ENCODE data around the gene SLC5A1. TPM values are rescaled to one million over a fixed set of nuclear protein-coding genes. Genes with fewer than 3 reads are reported as not detected.
"Not testable (repeated sequence)": the region's sequence is repeated elsewhere in the genome, so short reads cannot be mapped to it uniquely, and the experiment has no call there.

The SLC5A1 gene
- total RNA-seq, 1 experiment from 2014 or later: not detected

DNA sequence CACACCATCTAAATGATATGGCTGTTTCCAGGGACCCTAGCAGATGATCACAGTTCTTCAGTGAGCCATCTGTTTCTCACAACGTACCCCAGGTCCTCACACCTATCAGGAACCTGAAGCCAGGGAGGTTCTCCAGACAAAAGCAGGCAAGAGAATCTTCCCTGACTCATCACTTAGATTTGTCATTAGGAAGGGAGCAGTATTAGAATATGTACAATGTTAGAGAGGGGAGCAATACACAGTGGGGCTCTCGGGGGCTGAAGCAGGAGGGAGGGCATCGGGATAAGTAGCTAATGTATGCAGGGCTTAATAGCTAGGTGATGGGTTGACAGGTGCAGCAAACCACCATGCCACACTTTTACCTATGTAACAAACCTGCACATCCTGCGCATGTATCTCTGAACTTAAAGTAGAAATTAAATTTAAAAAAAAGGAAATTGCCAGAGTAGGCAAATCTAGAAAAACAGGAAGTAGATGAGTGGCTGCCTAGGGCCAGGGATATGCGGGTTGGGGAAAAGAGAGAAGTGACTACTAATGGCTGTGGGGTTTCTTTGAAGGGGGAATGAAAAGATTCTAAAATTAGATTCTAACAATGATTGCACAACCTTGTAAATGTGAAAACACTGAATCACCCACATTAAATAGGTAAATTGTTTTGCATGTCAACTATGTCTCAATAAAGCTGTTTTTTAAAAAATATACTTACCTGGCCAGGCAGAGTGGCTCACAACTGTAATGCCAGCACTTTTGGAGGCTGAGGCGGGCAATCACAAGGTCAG is 101.6 kb downstream of the SLC5A1 start:
- DNase-seq (ENCODE audit: low read depth): no peak

DNA sequence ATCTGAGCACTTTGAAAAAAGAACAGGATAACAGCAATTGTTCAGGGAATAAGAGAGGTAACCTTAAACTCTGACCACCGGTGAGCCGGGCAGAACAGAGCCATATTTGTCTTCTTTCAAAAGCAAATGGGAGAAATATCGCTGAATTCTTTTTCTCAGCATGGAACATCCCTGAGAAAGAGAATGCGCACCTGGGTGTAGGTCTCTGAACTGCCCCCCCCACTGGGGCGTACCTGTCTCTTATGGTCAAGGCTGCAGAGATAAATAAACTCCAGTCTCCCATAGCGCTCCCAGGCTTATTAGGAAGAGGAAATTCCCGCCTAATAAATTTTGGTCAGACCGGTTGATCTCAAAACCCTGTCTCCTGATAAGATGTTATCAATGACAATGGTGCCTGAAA is 104.1 kb downstream of the SLC5A1 start:
- DNase-seq (ENCODE audit: low read depth): not testable (repeated sequence)

DNA sequence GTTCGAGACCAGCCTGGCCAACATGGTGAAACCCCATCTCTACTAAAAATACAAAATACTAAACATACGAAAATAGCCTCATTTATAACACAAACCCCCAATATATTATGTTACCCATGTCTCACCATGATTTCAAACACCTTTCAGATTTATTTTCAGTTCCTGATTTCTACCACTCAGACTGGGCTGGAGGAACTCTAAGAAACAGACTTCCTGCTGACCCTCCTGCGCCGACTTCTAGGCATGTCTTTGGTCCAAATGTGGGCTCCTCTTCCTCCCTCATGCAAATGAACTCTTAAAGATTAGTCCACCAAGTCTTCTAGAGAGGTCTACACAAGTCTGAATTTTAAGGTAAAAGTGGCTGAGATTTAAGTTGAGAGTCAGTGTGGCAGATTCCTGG is 105.3 kb downstream of the SLC5A1 start:
- DNase-seq (ENCODE audit: low read depth): not testable (repeated sequence)

DNA sequence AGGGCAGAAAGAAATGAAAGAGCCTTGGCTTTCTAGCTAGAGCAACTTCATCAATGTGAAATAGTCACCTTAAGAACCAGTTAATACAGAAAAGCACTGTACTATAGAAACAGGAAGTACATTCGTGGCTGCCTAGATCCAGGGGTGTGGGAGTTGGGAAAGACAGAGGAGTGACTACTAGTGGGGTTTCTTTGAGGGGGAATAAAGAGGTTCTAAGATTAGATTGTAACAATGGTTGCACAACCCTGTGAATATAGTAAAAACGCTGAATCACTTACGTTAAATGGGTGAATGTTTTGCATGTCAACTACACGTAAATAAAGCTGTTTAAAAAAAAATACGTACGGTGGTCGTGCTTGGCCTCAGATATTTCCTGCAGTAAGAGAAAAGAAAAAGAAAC is 107.6 kb downstream of the SLC5A1 start:
- not testable (repeated sequence) for DNase-seq (ENCODE audit: low read depth)

DNA sequence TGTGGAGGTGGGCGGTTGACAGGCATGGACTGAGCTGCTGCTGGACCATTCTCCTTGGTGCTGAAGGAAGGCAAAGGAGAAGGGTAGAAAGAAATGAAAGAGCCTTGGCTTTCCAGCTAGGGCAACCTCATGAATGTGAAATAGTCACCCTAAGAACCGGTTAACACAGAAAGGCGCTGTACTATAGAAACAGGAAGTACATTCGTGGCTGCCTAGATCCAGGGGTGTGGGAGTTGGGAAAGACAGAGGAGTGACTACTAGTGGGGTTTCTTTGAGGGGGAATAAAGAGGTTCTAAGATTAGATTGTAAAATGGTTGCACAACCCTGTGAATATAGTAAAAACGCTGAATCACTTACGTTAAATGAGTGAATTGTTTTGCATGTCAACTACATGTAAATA is 108.6 kb downstream of the SLC5A1 start:
- DNase-seq (ENCODE audit: low read depth): not testable (repeated sequence)

DNA sequence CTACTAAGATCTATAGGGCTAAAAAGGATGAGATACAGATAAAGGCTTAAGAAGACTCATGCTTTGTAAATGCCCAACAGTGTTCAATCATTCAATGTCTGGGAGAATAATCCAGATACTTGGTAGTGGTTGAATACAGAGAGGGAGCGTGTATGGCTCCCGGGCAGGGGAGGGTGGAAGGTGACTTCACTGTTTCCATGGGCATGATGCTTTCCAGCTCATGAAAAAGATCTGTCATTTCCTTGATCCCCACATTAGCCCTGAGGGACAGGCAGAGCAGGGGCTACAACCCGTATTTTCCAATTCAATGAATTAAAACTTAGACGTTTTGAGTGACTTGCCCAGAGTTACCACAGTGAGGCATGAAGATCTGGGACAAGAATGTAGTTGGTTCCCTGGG is 111.7 kb downstream of the SLC5A1 start:
- not testable (repeated sequence) for DNase-seq (ENCODE audit: low read depth)

DNA sequence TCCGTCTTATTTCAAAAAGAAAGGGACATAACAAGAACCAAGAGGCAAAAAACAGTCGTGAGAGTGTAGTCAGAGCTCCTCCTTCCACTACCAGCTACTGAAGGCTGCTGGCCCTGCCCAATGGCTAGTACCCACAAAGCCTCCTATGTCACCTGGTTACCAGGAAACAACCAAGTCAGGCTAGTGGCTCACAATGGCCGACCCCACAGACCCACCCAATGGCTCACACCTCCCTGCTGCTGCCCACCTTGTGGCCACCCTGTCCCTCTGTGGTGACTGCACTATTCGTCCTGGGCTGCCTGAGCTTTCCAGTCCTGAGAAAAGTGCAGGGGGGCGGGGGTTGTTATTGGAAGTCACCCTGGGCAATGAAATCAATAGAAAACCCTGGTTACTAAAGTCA is 114.6 kb downstream of the SLC5A1 start:
- DNase-seq (ENCODE audit: low read depth): not testable (repeated sequence)

DNA sequence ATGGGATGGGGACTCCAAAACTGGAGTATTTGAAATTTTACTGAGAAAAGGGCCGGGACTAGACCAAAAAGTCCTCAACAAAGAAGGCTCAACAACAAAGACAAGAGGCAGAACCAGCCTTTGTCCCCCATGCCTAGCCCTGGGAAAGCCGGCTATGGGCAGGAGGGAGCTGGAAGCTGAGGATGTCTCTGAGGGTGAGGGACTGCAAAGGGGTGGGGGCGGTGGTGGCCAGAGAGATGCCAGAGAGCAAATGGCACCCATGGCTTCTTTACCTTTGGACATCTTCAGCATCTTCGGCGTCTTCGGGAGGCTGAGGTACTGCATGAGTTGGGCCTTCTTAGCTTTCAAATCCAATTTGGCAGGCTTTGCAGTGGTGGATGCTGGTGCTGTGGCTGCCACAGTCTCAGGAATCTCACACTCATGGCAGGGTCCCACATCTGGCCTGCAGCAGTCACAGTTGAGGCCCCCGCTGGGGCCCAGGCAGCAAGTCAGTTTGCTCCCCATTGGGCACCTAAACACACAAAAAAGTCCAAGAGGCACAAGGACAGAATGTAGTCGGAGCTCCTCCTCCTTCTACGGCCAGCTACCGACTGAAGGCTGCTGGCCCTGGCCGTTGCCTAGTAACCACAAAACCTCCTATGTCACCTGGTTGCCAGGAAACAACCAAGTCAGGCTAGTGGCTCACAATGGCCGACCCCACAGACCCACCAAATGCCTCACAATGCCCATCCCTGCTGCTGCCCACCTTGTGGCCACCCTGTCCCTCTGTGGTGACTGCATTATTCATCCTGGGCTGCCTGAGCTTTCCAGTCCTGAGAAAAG is 115.9 kb downstream of the SLC5A1 start, which contains the start of gene C22orf42:
Gene C22orf42, minus strand, starts transcription at position 592 of the 822 bp plus-strand sequence. Its CDS starts 88 bp downstream, at position 504.
- no peak for DNase-seq (ENCODE audit: low read depth)

DNA sequence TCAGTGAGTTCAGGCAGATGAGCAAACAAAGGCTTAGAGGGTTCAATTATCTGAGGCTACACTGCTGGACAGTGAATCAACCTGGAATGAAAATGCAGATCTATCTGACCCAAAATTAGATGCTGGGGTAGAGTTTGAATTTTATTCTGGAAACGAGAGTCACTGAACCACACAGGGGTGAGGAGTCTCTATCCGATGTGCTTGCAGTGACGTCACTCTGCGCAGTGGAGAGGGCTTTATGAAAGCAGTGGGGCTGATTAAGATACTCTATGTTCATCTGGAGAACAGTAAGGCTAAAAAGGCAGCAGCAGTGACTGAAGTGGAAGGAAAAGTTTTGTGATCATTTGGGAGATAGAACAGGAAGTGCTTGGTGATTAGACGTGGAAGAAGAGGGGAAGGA is 117.3 kb downstream of the SLC5A1 start:
- DNase-seq (ENCODE audit: low read depth): not testable (repeated sequence)

Other genes with a start within 250 kb of the SLC5A1 start
- gene YWHAH, start 98.7 kb upstream of the SLC5A1 start, total RNA-seq (2014; rRNA removed; shearing (Covaris generic)): 195 and 222 TPM in 2 replicates
- gene C22orf42, start 116.0 kb downstream of the SLC5A1 start, total RNA-seq (2014; rRNA removed; shearing (Covaris generic)): not detected in 2 replicates
- gene RFPL2, start 161.8 kb downstream of the SLC5A1 start, total RNA-seq (2014; rRNA removed; shearing (Covaris generic)): not detected in 2 replicates
- gene SLC5A4, start 212.1 kb downstream of the SLC5A1 start, total RNA-seq (2014; rRNA removed; shearing (Covaris generic)): not detected in 2 replicates

Measured in Daoy (cell line).